Loucy (cell line): ENCODE data around the gene MS4A10.
A peak's percentile ranks its signal among the peaks of the same experiment; 100 is the strongest.

Experiments used
- H2AFZ ChIP-seq: fragments of 200-600 bp; sonication (generic); 2 replicates; pipeline ENCODE4 v1.6.0; 2016; ENCODE audit warnings: antibody characterized with exemption, mild to moderate bottlenecking, low read length, moderate library complexity
- H3F3A ChIP-seq: fragments of 200-600 bp; 2 replicates; pipeline ENCODE4 v1.6.0; 2016; ENCODE audit warnings: antibody characterized with exemption, low read depth, mild to moderate bottlenecking
- H3K27me3 ChIP-seq: fragments of 200-600 bp; sonication (generic); 2 replicates; pipeline ENCODE4 v1.6.1; 2014; ENCODE audit warnings: low read length, mild to moderate bottlenecking; ENCODE audit not compliant: insufficient read depth, poor library complexity, severe bottlenecking
- H3K36me3 ChIP-seq: fragments of 200-600 bp; sonication (generic); 2 replicates; pipeline ENCODE4 v1.6.1; 2016; ENCODE audit warnings: low read length; ENCODE audit not compliant: insufficient read depth
- H3K4me1 ChIP-seq: fragments of 200-600 bp; sonication (generic); 2 replicates; pipeline ENCODE4 v1.5.1; 2014; ENCODE audit warnings: low read length, mild to moderate bottlenecking; ENCODE audit not compliant: insufficient read depth, poor library complexity, severe bottlenecking
- H3K4me2 ChIP-seq: fragments of 200-600 bp; sonication (generic); 2 replicates; pipeline ENCODE4 v1.6.0; 2014; ENCODE audit warnings: antibody characterized with exemption, low read length, low read depth, mild to moderate bottlenecking; ENCODE audit not compliant: poor library complexity, severe bottlenecking
- H3K4me3 ChIP-seq: fragments of 200-600 bp; sonication (generic); 2 replicates; pipeline ENCODE4 v1.5.1; 2014; ENCODE audit warnings: low read length, mild to moderate bottlenecking, mixed read lengths; ENCODE audit not compliant: poor library complexity, severe bottlenecking
- H3K79me2 ChIP-seq: fragments of 200-600 bp; sonication (generic); 2 replicates; pipeline ENCODE4 v1.6.1; 2014; ENCODE audit warnings: low read length; ENCODE audit not compliant: insufficient read depth
- H3K9ac ChIP-seq: fragments of 200-600 bp; sonication (generic); 2 replicates; pipeline ENCODE4 v1.6.0; 2014; ENCODE audit warnings: mild to moderate bottlenecking, low read depth, low read length, moderate library complexity; ENCODE audit not compliant: poor library complexity, severe bottlenecking
- H3K9me2 ChIP-seq: fragments of 200-600 bp; sonication (generic); replicated peaks from 2 replicates; pipeline ENCODE4 v1.6.1; 2016; ENCODE audit warnings: low read depth, low read length, mixed read lengths
- H3K9me3 ChIP-seq: fragments of 200-600 bp; sonication (generic); 2 replicates; pipeline ENCODE4 v1.6.1; 2014; ENCODE audit warnings: mild to moderate bottlenecking, antibody characterized with exemption, low read length, low read depth; ENCODE audit not compliant: insufficient read depth
- H4K20me1 ChIP-seq: fragments of 200-600 bp; sonication (generic); 2 replicates; pipeline ENCODE4 v1.6.0; 2014; ENCODE audit warnings: antibody characterized with exemption, low read length, mild to moderate bottlenecking; ENCODE audit not compliant: insufficient read depth, poor library complexity, severe bottlenecking
- CTCF ChIP-seq: fragments of 200-600 bp; sonication (generic); conservative IDR thresholded peaks from 2 replicates; pipeline ENCODE4 v1.5.1; 2014; ENCODE audit warnings: mild to moderate bottlenecking, antibody characterized with exemption, low read length
- EZH2phosphoT487 ChIP-seq: fragments of 200-600 bp; IDR thresholded peaks from 2 replicates; pipeline ENCODE4 v1.6.1; 2018; ENCODE audit warnings: antibody characterized with exemption, mild to moderate bottlenecking, moderate library complexity, borderline replicate concordance

The MS4A10 gene

GRCh38 chr11:60844045-60844869 is 59.1 kb downstream of the MS4A10 start:
- Histone ChIP-seq H3K4me3 (peak overlapping the region; percentile 96), H3K9me3 (no peaks in the 10 kb centered on the region), H4K20me1 (no peaks in the 10 kb centered on the region), H3K36me3 (no peaks in the 10 kb centered on the region), H3K4me2 (peak overlapping the region; percentile 88), H2AFZ (no peak overlapping the region), H3K79me2 (peaks cover 53% of the 10 kb centered on the region), H3F3A (no peaks in the 10 kb centered on the region), H3K9me2 (no peaks in the 10 kb centered on the region), H3K4me1 (peaks cover 61% of the 10 kb centered on the region), H3K9ac (peak overlapping the region; percentile 85), H3K27me3 (no peaks in the 10 kb centered on the region)
- TF ChIP-seq CTCF (no peak), EZH2phosphoT487 (no peak)

GRCh38 chr11:60844870-60845221 is 59.7 kb downstream of the MS4A10 start:
- no peaks in the 10 kb centered on the region for H3F3A ChIP-seq
- peaks cover 58% of the 10 kb centered on the region for H3K79me2 ChIP-seq
- peak overlapping the region; percentile 88 for H3K4me2 ChIP-seq
- H3K9me2 ChIP-seq: no peaks in the 10 kb centered on the region
- H3K9ac ChIP-seq: peak overlapping the region; percentile 85
- TF ChIP-seq EZH2phosphoT487: no peak
- no peak for TF ChIP-seq CTCF
- no peaks in the 10 kb centered on the region for H3K27me3 ChIP-seq
- H3K4me3 ChIP-seq: peak overlapping the region; percentile 96
- H4K20me1 ChIP-seq: no peaks in the 10 kb centered on the region
- H2AFZ ChIP-seq: no peak overlapping the region
- peaks cover under 1% of the 10 kb centered on the region; the same call in 1 of the 2 replicates for H3K36me3 ChIP-seq
- H3K9me3 ChIP-seq: no peaks in the 10 kb centered on the region
- peaks cover 67% of the 10 kb centered on the region for H3K4me1 ChIP-seq

- peaks cover 62% of the 10 kb centered on the region for H3K79me2 ChIP-seq
- H3K4me2 ChIP-seq: peak overlapping the region; percentile 88
- no peaks in the 10 kb centered on the region for H4K20me1 ChIP-seq
- H3K4me1 ChIP-seq: peaks cover 72% of the 10 kb centered on the region
- H3K27me3 ChIP-seq: no peaks in the 10 kb centered on the region
- TF ChIP-seq CTCF (no peak), EZH2phosphoT487 (no peak)
- H2AFZ ChIP-seq: no peak overlapping the region
- H3F3A ChIP-seq: no peaks in the 10 kb centered on the region
- peaks cover 4% of the 10 kb centered on the region; the same call in 1 of the 2 replicates for H3K36me3 ChIP-seq
- H3K9me3 ChIP-seq: no peaks in the 10 kb centered on the region
- H3K9me2 ChIP-seq: no peaks in the 10 kb centered on the region
- H3K9ac ChIP-seq: peak overlapping the region; percentile 85
- peak overlapping the region; percentile 96 for H3K4me3 ChIP-seq
Observed at GRCh38 chr11:60845338-60845737, 60.2 kb downstream of the MS4A10 start.
